GM21576 (cell line): ENCODE measurements around the gene JPH2.
"Not testable (repeated sequence)": the region's sequence is repeated elsewhere in the genome, so short reads cannot be mapped to it uniquely, and the experiment has no call there.

Experiments
- ATAC-seq: cut with Tn5 transposase; IDR thresholded peaks from one replicate; pipeline ENCODE4 v1.9.1; 2021; ENCODE audit warnings: mild to moderate bottlenecking, moderate library complexity; ENCODE audit not compliant: unreplicated experiment

The JPH2 gene

DNA sequence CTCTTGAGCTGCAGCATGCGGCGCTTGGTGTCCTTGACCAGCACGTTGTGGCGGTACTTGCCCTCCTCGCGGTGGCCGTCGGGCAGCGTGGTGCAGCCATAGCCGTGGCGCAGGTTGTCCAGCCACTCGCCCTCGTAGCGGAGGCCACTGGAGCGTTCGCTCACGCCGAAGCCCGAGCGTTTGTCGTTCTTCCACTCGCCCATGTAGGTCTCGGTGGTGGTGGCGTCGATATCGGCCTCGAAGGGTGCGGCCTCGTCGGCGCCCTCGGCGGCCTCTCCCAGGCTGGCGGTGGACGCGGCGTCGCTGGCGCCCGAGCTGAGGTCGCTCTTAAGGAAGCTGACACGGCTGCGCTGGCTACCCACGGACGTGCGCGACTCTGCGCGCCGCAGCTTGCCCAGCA, 27.3 kb downstream of the JPH2 start:
- no peak for ATAC-seq

DNA sequence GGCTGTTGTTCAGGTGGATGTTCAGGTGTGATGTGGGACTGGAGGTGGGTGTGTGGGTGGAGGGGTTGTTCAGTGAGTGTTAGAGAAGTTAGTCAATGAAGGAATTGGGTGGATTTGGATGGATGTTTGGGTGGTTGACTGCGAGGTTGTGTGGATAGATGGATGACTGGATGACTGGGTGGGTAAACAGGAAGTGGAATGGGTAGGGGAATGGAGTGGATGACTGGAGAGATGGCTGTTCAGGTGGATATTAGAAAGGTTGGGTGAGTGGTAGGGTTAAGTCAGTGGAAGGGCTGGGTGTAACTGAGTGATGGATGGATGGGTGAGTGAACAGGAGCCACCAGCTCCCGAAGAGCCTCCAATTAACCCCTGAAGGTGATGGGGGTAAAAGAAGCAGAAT, 27.9 kb downstream of the JPH2 start:
- no peak for ATAC-seq

DNA sequence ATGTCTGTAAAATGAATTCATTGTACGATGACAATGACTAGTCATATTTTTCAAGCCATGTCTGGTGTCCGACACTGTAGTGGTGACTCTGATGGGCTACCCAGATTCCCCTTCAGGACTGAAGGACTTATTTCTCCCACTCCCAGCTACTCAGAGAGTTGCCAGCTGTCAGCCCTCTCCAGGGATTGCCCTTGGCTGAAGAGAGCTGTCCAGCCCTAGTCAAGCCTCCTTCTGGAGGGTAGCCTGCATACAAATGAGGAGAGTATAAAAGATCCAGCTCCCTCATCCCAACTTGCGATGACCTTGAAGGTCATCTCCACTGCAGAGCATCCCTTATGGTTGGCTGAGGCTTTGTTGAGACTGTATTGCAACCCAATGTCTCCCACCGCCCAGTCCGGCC, 29.9 kb downstream of the JPH2 start:
- no peak for ATAC-seq

DNA sequence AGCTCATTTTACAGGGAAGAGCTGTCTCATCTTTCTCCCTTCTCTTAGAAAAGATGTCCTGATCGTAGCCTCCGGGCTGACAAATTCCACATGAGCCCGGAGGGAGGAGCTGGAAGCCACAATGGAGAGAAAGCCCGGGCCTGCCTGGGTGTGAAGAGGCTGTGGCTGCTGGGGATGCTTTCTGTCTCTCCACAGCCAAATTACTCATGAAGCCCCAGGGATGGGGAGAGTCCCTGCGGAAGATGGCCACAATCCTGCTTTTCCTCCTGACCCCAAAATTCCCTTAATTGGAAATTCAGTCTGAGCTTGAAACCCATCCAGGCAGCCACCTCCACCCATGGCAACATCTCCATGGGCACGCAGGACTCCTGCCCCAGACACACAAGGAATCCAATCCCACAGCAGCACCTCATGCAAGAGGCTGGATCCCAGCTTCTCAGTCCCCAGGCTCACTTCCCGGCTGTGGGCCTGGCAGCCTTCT, 32.4 kb downstream of the JPH2 start:
- ATAC-seq = no peak

DNA sequence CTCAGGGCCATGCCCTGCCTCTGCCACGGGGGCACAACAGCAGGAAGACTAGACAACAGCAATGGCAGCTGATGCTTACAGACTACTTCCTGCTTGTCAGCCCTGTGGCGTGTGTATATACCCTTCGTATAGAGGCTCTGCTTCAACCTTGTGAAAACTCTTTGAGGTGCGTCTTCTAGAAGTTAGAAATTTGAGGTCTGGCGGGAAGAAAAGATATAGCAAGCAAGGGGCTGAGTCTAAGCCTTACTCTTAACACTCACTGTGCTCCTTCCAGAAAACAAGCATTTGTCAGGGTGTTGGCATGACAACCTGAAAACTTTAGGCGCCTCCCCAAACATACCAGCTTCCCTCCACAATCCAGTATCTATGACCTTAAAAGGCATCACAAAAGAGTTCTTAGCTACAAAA, 33.3 kb downstream of the JPH2 start:
- ATAC-seq = no peak

DNA sequence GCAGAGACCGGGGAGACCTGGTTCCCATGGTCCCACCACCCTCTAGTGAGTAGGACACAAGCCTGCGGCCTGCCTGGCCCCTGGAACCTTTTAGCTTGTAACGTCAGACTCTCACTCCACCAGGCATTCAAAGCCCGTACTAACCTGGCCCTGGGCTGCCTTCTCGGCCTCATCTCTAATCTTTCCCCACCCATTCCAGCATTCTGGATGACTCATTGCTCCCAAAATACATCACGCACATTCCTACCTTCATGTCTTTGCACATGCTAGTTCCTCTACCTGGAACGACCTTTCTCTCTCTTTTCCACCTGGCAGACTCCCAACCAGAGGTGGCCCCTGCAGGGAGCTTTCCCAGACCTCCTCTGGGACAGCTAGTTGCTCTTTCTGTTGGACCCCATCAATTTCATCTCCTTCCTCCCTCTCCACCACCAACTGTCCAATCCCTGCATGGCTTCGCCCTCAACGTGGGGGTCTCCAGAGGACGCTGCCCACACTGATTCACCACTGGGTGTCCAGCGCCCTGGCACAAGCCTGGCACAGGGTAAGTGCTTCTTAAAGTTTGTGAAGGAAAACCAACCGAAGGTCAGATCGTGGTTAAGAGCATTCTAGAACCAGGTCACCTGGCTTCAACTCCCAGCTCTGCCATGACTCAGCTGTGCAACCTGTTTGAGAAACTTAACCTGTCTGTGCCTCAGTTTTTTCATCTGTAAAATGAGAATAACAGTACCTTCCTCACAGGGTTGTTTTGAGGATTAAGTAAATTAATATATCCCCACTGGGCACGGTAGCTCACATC, 35.2 kb downstream of the JPH2 start:
- ATAC-seq = no peak

DNA sequence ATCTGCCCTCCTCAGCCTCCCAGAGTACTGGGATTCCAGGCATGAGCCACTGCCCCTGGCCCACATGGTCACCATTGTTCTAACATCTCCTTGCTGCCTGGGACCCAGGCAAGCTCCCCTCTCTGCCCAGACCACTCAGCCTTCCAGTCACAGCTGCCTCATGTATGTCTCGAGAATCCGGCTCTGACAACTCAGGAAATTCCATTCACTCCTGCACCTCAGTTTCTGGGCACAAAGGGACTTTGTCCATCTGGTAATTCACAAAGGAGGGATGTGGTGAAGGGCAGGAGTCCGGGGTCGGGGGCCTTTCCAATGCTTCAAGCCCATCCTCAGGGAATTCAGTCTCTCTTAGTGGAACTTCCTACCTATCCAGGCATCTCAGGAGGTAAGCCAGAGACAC, 40.7 kb downstream of the JPH2 start:
- ATAC-seq = no peak

DNA sequence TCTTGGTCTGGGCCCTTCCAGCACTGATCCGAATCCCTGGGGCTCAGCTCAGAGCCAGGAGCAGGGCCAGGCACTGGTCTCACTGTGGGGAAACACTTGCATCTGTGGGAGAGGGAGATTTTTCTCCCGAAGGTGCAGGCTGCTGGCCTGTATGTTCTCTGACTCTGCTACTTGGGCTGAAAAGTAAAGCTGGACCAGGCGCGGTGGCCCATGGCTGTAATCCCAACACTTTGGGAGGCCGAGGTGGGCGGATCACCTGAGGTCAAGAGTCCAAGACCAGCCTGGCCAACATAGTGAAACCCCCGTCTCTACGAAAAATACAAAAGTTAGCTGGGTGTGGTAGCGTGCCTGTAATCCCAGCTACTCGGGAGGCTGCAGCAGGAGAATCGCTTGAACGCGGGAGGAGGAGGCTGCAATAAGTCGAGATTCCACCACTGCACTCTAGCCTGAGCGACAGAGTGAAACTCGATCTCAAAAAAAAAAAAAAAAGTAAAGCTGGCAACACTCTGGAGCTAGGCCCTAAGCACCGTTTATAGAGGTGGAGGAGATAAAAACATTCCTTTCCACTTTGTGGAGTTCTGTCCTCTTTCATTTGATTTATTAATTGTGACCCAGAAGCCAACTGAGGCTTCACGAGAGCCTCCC, 41.7 kb downstream of the JPH2 start:
- ATAC-seq = no peak

DNA sequence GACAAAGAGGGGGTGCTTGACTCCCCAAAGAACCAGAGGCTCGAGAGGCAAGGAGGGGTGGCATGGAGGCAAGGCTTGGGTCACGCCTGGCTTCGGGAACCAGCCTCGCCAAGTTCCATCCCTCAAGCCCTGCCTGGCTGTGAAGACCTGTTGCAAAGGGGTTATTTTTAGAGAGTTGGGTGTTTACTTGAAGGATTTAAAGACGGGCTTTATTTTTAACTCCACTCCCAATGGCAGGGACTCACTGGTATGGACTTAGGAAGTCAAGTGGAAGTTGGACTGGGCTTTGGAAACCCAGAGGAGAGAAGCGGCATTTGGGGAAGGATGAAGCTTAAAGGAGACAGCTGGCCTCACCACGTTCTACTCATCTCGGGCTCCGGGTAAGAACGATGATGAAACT, 43.1 kb downstream of the JPH2 start:
- no peak for ATAC-seq

DNA sequence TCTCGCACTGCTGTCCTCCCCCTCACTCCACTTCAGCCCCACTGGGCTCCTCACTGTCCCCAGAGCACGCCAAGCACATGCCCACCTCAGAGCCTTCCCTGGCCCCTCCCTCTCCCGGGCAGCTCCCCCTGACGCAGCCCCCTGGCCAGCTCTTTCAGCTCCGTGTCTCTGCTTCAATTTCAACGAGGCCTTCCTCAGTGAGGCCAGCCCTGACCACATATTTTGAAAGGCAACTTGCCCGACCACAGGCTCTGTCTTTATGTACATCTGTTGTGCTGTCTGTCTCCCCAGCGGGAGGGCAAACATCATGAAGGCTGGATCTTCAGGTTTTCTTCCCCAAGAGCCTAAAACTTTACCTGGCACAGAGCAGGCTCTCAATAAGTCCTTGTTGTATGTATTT, 44.6 kb downstream of the JPH2 start:
- no peak for ATAC-seq

DNA sequence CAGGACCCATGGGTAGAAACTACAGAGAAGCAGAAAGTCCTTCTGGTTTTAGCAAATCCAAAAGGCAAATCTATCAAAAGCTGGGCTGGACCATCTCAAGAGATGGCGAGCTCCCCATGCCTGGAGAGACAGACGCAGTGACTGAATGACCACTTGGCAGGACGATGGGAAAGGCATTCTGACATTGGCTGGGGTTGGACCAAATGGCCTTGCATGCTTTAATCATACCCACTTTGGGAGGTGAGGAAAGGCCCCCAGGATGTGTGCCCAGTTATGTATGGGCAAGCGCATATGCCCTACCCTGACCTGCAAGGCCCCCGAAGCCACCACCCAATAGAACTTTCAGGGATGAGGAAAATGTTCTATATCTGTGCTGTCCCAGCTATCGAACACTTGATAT, 45.1 kb downstream of the JPH2 start:
- no peak for ATAC-seq

DNA sequence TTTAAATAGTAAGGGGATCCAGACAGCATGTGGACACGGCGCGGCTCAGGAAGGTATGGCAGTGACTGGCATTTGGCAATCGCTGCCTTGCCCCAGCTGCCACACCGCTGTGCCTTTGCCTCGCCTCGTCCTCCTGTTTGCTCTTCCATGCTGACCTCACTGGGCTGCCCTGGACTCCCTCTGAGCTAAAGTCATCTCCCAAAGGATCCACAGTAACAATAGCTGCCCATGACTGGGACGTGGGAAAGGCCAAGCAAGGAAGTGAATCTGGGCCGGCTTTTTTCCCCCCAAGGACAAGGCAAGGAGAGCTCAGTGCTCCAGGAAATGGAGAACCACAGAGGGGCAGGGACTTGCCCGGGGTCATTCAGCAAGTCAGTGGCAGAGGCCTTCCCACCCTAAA, 48.1 kb downstream of the JPH2 start:
- ATAC-seq = no peak

DNA sequence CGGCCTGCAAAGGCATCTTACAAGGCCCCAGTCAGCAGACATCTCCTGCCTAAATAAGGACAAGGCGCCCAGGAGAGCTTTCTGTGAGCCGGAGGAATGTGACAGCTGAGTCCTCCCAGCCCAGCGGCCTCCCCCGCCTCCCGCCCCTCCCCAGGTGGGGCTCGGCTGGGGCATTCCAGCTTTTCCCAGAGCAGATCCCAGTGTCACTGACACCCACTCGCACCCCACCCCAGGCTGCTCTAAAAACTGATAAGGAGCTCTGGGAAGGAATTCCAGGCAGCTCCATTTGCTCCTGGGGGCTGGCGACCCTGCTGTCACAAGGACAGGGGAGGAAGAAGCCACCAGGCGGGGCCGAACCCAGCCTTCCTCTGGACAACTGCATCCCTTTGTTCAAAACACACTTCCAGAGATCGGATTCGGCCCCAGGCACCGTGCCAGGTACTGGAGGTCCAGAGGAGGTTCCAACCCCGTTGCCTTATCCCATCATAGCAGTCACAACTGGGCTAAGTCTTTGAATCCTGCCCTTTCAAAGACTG, 49.7 kb downstream of the JPH2 start:
- no peak for ATAC-seq

DNA sequence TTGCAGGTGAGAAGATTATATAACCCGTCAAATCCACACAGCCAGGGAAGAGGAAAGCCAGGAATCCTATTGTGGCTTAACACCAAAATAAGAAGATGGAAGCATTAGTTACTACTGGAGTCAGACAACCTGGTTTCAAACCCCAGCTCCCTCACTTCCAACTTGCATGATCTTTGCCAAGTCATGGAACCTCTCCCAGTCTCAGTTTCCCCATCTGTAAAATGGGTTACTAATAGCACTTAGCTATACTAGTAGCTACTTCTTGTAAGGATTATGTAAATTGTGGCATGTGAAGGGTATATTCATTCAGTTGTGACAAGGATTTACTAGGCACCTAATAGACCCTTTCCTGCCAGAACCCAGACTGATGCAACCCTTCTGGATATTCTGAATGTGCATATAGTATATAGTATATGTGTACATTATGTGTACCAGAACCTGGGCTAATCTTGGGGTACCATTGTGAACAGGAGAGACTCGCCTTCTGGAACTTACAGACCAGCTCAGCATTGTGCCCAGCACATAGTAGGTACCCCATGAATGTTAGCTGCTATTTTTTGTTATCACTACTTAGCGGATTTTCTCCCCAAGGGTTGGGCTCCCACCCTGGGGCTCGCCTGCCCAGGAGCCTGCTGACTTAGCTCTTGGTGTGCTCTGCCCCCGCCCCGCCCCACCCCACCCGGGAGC, 50.3 kb downstream of the JPH2 start:
- no peak for ATAC-seq

DNA sequence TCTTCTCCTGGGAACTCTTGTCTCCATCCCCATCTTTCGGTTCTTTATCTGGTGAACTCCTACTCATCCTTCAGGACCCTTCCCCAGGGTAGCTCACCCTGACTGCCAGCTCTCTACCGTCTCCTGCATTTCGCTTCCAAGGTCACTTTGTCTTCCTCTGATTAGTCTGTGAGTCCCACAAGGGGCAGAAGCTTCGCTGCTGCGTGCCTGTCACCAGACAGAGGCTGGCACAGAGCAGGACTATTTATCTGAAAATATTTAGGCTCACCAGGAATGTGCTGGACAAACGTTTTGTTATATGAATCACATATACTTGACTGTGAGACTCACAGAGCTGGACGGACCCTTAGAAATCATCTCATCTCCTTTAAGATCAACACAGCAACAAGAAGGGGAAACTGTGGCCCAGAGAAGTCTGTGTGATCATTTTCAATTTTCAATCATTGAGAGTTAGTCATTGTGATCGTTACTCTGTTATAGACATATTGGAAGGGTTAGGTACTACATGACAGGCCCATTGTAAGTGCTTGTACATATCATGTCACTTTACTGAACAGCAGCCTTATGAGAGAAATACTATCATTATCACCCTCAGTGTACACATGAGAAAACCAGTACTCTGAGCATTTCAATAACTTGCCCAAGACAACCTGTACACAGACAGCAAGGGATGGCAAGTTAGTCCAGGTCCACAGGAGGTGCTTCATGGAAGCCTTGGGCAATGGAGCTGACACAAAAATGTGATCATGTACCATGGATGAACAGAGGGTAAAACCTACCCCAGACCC, 51.4 kb downstream of the JPH2 start:
- ATAC-seq = no peak

DNA sequence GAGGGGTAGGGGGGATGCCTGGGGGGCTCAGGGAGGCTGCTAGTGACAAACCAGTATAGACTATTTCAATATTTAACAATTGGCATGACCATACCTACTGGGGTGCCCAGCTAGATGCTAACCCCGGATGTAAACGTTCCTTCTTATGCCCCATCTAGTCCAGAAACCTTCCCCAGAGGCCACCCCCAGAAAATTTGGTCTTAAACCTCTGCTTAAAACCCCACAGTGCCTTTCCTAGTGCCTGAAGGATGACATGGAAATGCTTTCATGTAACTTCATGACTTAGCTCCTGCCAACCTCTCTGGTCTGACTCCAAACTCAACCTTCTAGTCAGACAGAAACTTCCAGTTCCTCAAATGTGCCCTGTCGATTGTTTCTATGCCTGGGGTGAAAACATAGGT, 52.0 kb downstream of the JPH2 start:
- ATAC-seq = no peak

DNA sequence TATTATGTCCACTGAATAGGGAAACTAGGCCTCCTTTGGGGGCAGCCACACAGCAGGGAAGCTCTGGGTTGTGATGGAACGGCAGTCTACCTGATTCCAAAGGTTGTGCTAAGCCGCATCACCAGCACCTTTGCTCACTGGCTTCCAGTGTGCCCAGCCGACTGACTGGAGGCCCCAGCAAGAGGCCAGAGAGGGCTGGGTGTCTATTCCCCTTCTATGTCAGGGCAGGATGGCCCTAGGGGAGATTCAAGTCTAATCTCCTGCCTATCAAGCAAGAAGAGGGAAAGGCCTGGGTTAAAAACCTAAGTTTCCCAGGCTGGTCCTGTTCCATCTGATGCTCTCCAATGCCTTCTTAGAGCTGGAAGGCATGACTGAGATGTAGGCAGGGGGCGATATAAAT, 53.6 kb downstream of the JPH2 start:
- ATAC-seq = no peak

DNA sequence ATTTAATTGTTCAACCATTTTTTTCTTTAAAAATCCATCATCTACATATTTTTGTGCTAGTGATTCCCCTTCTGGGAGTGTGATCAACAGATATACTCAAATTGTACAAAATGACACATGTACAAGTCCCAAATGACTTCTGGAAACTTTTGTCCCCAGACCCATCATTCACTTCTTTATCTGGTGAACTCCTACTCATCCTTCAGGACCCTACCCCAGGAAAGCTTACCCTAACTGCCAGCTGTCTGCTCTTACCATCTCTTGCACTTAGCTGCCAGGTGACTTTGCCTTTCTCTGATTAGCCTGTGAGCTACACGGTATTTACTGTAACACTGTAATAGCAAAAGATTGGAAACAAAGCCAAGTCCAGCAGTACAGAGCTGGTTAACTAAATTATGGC, 55.3 kb downstream of the JPH2 start:
- ATAC-seq = no peak

DNA sequence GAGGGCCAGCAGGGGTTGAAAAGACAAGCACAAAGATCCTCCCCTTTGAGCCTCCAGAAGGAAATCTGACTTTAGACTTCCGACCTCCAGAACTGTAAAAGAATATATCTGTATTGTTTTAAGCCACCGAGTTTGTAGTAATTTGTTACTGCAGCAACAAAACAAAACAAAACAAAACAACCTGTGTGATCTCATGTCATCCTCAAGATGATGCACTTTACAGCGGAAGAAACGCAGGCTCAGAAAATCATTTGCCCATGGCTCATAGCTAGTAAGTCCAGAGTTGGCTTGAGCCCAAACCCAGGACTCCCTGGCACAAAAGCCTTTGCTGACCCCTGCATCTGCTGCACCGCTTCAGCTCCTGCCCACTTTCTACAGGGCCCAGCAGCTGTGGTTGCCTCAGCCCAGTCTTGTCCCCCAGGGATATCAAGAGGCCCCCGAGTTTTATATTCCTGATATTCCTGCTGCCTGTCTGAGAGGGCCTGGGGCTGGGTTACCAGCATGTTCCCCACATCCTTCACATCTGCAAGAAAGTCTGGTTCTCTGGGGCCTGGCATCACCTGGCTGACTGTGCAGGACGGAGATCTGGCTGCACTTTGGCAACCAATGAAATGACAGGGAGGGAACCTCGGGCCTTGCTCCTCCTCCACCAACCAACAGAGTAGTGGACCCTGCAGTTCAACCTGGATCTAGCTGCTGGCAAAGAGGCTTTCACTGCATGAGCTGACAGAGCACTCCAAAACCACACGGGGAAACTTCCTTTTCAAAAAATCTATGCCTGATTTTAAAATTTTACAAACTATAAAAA, 56.9 kb downstream of the JPH2 start:
- ATAC-seq = no peak

DNA sequence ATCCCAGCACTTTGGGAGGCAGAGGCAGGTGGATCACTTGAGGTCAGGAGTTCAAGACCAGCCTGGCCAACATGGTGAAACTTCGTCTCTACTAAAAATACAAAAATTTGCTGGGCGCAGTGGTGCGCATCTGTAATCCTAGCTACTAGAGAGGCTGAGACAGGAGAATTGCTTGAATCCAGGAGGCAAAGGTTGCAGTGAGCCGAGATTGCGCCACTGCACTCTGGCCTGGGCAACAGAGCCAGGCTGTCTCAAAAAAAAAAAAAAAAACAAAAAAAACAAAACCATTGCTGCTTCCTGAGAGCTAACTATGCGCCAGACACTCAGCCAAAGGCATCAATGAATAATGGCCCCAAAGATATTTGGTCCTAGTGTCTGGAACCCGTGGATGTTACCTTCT, 57.7 kb downstream of the JPH2 start:
- ATAC-seq = not testable (repeated sequence)
